ENCODE data around the gene NUTM1. TPM values are rescaled to one million over a fixed set of nuclear protein-coding genes. Genes with fewer than 3 reads are reported as not detected.
"Not testable (repeated sequence)": the region's sequence is repeated elsewhere in the genome, so short reads cannot be mapped to it uniquely, and the experiment has no call there.

The NUTM1 gene
- total RNA-seq, 4 donors from 2014 or later = not detected

DNA sequence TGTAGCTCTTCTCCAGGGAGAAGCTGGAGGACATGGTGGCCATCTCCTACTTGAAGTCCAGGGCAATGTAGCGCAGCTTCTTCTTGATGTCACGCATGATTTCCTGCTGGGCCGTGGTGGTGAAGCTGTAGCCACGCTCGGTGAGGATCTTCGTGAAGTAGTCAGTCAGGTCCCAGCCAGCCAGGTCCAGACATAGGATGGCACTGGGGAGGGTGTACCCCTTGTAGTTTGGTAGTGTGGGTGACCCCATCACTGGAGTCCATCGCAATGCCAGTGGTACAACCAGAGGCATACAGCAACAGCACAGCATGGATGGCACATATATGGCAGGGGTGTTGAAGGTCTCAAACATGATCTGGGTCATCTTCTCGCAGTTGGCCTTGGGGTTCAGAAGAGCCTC is 30.8 kb downstream of the NUTM1 start:
- Histone ChIP-seq H3K27me3 (no peaks in the 10 kb centered on the region), H3K9me3 (no peaks in the 10 kb centered on the region), H3K36me3 (no peaks in the 10 kb centered on the region), H3K4me1 (no peaks in the 10 kb centered on the region), H3K4me3 (no peak overlapping the region), H3K27ac (replicated peaks in 1 of 4) (no peak overlapping the region)
- intact Hi-C loops (cut with DNase I) = no loop called here
- no peak for TF ChIP-seq POLR2AphosphoS5 (IDR thresholded peaks at IDR 0.05)
- TF ChIP-seq EP300 (IDR thresholded peaks at IDR 0.05) = no peak
- TF ChIP-seq POLR2A (IDR thresholded peaks at IDR 0.05; ENCODE audit: low read depth) = no peak
- TF ChIP-seq, protein P1, sequence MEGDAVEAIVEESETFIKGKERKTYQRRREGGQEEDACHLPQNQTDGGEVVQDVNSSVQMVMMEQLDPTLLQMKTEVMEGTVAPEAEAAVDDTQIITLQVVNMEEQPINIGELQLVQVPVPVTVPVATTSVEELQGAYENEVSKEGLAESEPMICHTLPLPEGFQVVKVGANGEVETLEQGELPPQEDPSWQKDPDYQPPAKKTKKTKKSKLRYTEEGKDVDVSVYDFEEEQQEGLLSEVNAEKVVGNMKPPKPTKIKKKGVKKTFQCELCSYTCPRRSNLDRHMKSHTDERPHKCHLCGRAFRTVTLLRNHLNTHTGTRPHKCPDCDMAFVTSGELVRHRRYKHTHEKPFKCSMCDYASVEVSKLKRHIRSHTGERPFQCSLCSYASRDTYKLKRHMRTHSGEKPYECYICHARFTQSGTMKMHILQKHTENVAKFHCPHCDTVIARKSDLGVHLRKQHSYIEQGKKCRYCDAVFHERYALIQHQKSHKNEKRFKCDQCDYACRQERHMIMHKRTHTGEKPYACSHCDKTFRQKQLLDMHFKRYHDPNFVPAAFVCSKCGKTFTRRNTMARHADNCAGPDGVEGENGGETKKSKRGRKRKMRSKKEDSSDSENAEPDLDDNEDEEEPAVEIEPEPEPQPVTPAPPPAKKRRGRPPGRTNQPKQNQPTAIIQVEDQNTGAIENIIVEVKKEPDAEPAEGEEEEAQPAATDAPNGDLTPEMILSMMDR (IDR thresholded peaks at IDR 0.05) = no peak
- 78% methylated on average over 2 of the region's 8 CpGs for WGBS
- peak; percentile 68 for DNase-seq (ENCODE audit: extremely low spot score)

DNA sequence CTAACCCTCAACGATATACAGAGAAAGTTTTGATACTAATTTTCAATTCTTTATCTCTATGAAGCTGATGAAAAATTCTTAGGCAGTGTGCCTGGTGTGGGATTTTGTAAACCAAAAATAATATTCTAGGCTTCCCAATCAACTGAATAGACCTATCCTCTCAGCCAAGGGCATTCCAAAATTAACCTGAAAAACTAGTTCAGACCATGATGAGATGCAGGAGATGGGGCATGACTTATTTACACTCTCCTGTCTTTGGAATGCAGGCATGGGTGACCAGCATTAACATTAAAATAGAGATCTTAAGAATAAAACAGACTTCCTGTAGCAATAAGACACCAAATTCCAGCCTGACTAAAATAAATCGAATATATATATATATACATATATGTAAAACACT is 31.7 kb downstream of the NUTM1 start:
- intact Hi-C loops (cut with DNase I) = no loop called here
- no peak overlapping the region for H3K4me3 ChIP-seq
- no peaks in the 10 kb centered on the region for H3K4me1 ChIP-seq
- no peak for TF ChIP-seq POLR2A (IDR thresholded peaks at IDR 0.05; ENCODE audit: low read depth)
- TF ChIP-seq, protein P1 (IDR thresholded peaks at IDR 0.05) = no peak
- TF ChIP-seq POLR2AphosphoS5 (IDR thresholded peaks at IDR 0.05) = no peak
- no peak for TF ChIP-seq EP300 (IDR thresholded peaks at IDR 0.05)
- H3K27ac ChIP-seq (replicated peaks in 1 of 4) = no peak overlapping the region
- no peaks in the 10 kb centered on the region for H3K27me3 ChIP-seq
- no peak for DNase-seq (ENCODE audit: extremely low spot score)
- WGBS = 91% methylated on average over 2 of the region's 2 CpGs
- no peaks in the 10 kb centered on the region for H3K9me3 ChIP-seq
- H3K36me3 ChIP-seq = no peaks in the 10 kb centered on the region

DNA sequence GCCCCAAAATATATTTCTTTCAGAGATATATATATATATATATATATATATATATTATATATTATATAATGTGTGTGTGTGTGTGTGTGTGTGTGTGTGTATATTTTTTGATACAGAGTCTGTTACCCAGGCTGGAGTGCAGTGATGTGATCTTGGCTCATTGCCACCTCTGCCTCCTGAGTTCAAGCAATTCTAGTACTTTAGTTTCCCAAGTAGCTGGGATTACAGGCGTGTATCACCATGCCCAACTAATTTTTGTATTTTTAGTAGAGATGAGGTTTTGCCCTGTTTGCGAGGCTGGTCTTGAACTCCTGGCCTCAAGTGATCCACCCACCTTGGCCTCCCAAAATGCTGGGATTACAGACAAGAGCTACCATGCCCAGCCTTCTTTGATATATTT is 32.4 kb downstream of the NUTM1 start:
- intact Hi-C loops (cut with DNase I); H3K4me1 ChIP-seq; H3K9me3 ChIP-seq; H3K27me3 ChIP-seq; H3K36me3 ChIP-seq; H3K4me3 ChIP-seq; H3K27ac ChIP-seq (replicated peaks in 1 of 4): not testable (repeated sequence)
- peak; percentile 78 for DNase-seq (ENCODE audit: extremely low spot score)
- WGBS = 97% methylated on average over 2 of the region's 2 CpGs

DNA sequence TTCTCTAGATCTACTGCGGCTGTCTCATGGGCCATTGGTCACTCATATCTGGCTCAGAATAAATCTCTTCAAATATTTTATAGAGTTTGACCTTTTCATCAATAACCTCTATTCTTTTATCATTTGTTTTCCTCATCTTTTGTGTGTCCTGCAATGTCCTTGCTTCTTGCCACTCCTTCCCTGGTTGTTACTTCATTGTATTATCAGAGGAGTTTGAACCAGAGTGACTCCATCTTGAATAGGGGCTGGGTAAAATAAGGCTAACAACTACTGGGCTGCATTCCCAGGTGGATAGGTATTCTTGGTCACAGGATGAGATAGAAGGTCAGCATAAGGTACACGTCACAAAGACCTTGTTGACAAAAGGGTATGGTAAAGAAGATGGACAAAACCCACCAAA is 33.7 kb downstream of the NUTM1 start:
- Histone ChIP-seq H3K36me3 (peaks cover 0 to 5% (median 0%) of the 10 kb centered on the region in 4 donors), H3K27me3 (no peaks in the 10 kb centered on the region), H3K4me3 (no peak overlapping the region), H3K9me3 (no peaks in the 10 kb centered on the region), H3K4me1 (no peaks in the 10 kb centered on the region), H3K27ac (replicated peaks in 1 of 4) (no peak overlapping the region)
- TF ChIP-seq EP300 (IDR thresholded peaks at IDR 0.05) = no peak
- TF ChIP-seq POLR2A (IDR thresholded peaks at IDR 0.05; ENCODE audit: low read depth) = no peak
- no peak for TF ChIP-seq POLR2AphosphoS5 (IDR thresholded peaks at IDR 0.05)
- TF ChIP-seq, protein P1 (IDR thresholded peaks at IDR 0.05) = no peak
- DNase-seq (ENCODE audit: extremely low spot score) = no peak
- WGBS = 95% methylated on average over 2 of the region's 2 CpGs
- intact Hi-C loops (cut with DNase I) = no loop called here

DNA sequence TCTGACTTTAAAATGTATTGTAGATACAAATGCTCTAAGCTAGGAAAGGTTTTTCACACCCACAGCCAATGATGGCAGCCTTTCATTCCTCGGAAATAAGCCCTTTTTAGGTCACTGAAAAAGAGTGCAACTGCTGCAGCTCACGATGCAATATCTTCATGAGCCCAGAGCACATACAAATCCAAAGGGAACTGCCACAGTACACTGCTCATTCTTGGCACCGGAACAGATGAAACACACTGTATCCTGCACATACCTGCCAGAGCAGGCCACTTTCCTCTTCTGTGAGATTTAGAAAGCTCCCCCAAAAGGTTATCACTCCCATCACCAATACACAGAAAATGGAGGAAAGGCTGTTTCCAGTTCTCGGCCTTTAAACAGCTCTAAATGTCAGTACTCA is 37.4 kb downstream of the NUTM1 start:
- H3K36me3 ChIP-seq; H3K4me1 ChIP-seq; H3K9me3 ChIP-seq; DNase-seq (ENCODE audit: extremely low spot score); H3K27ac ChIP-seq (replicated peaks in 1 of 4); H3K27me3 ChIP-seq; H3K4me3 ChIP-seq; intact Hi-C loops (cut with DNase I): not testable (repeated sequence)
- WGBS = 72% methylated on average over 4 of the region's 4 CpGs

DNA sequence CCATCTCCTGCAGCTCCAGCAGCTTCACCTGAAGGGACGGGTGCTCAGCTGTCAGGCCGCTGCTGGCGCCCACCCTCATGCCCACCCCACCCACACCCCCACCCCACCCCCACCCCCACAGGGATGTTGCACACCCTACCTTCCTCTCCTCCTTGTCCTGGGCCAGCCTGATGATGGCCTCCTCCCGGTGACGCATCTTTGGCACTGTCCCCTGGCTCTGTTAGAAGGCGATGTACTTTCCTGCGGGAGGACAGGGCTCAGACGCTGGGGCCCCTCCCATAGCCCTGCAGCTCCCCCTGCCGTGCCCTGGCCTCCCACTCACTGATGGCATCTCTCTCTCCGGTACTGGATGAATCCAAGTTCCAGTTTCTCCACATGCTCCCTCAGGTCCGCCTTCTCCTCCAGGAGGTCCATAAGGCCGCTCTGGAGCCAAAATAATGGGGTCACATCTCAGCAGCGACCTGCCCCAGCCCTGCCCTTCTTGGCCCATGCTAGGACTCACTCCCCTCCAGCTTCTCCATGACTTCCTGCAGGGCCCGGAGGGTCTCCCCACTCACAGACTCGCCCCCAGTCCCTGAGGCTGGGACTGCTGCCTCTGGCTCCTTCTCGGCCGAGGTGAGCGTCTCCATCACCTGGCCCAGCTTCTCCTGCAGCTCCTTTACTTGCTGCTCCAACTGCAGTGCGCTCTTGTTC is 38.9 kb downstream of the NUTM1 start:
- H3K9me3 ChIP-seq; intact Hi-C loops (cut with DNase I); H3K27me3 ChIP-seq; H3K36me3 ChIP-seq; H3K27ac ChIP-seq (replicated peaks in 1 of 4); H3K4me1 ChIP-seq; H3K4me3 ChIP-seq; DNase-seq (ENCODE audit: extremely low spot score): not testable (repeated sequence)
- no CpG with 5 or more reads among the region's 19 CpGs for WGBS

DNA sequence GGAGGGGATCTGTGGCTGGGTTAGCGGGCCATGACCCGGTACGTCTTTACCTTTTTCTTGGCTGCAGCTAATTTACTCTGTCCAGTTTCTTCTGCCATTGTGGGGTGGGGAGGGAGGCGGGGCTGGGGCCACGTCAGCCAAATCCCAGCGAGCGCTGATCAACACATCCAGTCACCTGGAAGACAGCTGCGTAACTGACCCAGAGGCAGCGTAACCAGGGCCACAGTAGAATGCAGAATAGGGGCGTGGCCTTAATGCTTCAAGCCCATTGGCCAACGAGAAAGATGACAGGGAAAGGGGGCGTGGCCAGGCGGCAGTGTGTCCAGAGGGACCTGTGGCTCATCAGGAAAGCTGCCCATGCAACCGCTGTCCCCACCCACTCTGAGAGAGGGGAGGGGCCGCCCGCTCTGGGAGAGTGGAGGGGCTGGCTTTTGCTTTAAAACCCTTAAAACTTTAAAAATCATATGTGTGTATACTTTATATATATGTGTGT is 46.5 kb downstream of the NUTM1 start:
- no CpG with 5 or more reads among the region's 16 CpGs for WGBS
- H3K27ac ChIP-seq (replicated peaks in 1 of 4); intact Hi-C loops (cut with DNase I); H3K9me3 ChIP-seq; H3K4me3 ChIP-seq; DNase-seq (ENCODE audit: extremely low spot score); H3K36me3 ChIP-seq; H3K4me1 ChIP-seq; H3K27me3 ChIP-seq: not testable (repeated sequence)

DNA sequence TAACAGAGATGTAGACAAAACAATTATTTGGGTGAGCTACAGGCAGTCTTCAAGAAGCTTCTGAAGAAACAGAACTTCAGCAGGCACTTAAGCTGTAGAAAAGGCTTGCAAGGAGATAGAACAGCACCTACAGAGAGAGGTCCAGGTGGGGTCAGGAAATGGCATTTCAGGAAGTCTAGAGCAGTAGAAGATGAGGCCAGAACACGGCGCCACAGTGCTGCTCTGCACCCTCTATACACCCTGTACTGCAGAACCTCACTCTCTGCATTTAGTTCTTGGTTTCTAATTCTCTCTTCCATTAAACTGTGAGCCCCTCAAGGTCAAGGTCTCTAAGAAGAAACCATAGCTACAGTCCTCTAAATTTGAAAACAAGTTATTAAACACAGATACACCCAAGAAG is 49.9 kb downstream of the NUTM1 start:
- H3K4me1 ChIP-seq; H3K9me3 ChIP-seq; H3K27ac ChIP-seq (replicated peaks in 1 of 4); DNase-seq (ENCODE audit: extremely low spot score); H3K4me3 ChIP-seq; H3K36me3 ChIP-seq; H3K27me3 ChIP-seq; intact Hi-C loops (cut with DNase I): not testable (repeated sequence)
- no CpG with 5 or more reads among the region's 2 CpGs for WGBS

DNA sequence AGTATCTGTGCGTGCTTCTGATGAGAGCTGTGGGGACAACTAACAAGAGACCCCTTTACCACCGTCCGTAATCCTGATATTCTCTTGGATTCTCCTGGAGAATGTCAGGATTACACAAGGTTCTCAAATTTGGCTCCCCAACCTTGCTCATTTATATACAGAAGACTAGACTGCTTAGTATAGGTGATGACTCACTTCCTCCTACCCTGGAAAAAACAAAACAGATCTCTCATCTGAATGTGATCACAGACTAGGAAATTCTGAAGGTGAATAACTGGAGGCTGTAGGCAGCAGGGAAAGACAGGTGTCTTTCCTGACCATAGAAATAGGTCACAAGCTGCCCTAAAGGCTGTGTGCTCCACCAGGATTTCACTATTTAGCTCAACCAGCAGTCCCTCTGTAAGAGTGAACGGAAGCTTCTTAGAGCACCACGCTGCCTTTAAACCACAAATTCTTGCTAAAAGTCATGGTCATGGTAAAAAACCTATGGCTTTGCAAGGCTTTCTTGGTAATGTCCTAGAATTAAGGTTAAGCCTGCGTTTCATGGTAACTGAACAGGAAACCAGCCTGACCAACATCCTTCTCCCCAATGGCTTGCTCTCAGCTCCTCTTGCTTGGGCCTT is 54.6 kb downstream of the NUTM1 start:
- H3K27me3 ChIP-seq; H3K27ac ChIP-seq (replicated peaks in 1 of 4): not testable (repeated sequence)
- no CpG with 5 or more reads among the region's 6 CpGs for WGBS

More for the DNA sequence above, 54.6 kb downstream of the NUTM1 start:
- H3K36me3 ChIP-seq; intact Hi-C loops (cut with DNase I); H3K4me3 ChIP-seq; DNase-seq (ENCODE audit: extremely low spot score); H3K4me1 ChIP-seq; H3K9me3 ChIP-seq: not testable (repeated sequence)

Data from esophagus muscularis mucosa (tissue), 4 donors.